Kidney glomerular epithelial cell (primary cell): ENCODE data around the gene PARD3B.
"Not testable (repeated sequence)": the region's sequence is repeated elsewhere in the genome, so short reads cannot be mapped to it uniquely, and the experiment has no call there.

Experiments used
- DNase-seq: peaks from one replicate; lab custom pipeline; 2025; lab: John Stamatoyannopoulos, UW

Gene PARD3B

GRCh38 chr2:204542982-204543608 is 2.2 kb upstream of the PARD3B start:
- no peak for DNase-seq

- DNase-seq: peak; percentile 12
Observed at GRCh38 chr2:204545861-204546735, 823 bp downstream of the PARD3B start.

- peak; percentile 65 for DNase-seq
Observed at GRCh38 chr2:204550751-204551511, 5.7 kb downstream of the PARD3B start.

GRCh38 chr2:204551512-204551863 is 6.2 kb downstream of the PARD3B start:
- no peak for DNase-seq

GRCh38 chr2:204557604-204558003 is 12.3 kb downstream of the PARD3B start:
- no peak for DNase-seq

GRCh38 chr2:204559358-204559757 is 14.1 kb downstream of the PARD3B start:
- not testable (repeated sequence) for DNase-seq

GRCh38 chr2:204560902-204561301 is 15.6 kb downstream of the PARD3B start:
- no peak for DNase-seq

GRCh38 chr2:204561771-204562170 is 16.5 kb downstream of the PARD3B start:
- no peak for DNase-seq

- DNase-seq: no peak
Observed at GRCh38 chr2:204566439-204566838, 21.2 kb downstream of the PARD3B start.

GRCh38 chr2:204570421-204570820 is 25.1 kb downstream of the PARD3B start:
- no peak for DNase-seq

GRCh38 chr2:204571041-204571440 is 25.8 kb downstream of the PARD3B start:
- DNase-seq: no peak

- no peak for DNase-seq
Observed at GRCh38 chr2:204571911-204572310, 26.6 kb downstream of the PARD3B start.

- DNase-seq: no peak
Observed at GRCh38 chr2:204573221-204573620, 27.9 kb downstream of the PARD3B start.

GRCh38 chr2:204574486-204574885 is 29.2 kb downstream of the PARD3B start:
- DNase-seq: no peak

GRCh38 chr2:204575463-204575862 is 30.2 kb downstream of the PARD3B start:
- DNase-seq: no peak

GRCh38 chr2:204576362-204576979 is 31.2 kb downstream of the PARD3B start:
- DNase-seq: no peak

- DNase-seq: no peak
Observed at GRCh38 chr2:204578928-204579598, 33.8 kb downstream of the PARD3B start.

- DNase-seq: no peak
Observed at GRCh38 chr2:204581946-204582345, 36.7 kb downstream of the PARD3B start.

- no peak for DNase-seq
Observed at GRCh38 chr2:204583773-204584172, 38.5 kb downstream of the PARD3B start.

GRCh38 chr2:204585930-204586329 is 40.7 kb downstream of the PARD3B start:
- DNase-seq: no peak

GRCh38 chr2:204586444-204587180 is 41.3 kb downstream of the PARD3B start:
- no peak for DNase-seq
